Measurements from ENCODE around the gene NRXN2. TPM values are rescaled to one million over a fixed set of nuclear protein-coding genes. Genes with fewer than 3 reads are reported as not detected.

NRXN2 gene
- polyA plus RNA-seq, 3 donors = 0.07 TPM; not detected in 2

DNA sequence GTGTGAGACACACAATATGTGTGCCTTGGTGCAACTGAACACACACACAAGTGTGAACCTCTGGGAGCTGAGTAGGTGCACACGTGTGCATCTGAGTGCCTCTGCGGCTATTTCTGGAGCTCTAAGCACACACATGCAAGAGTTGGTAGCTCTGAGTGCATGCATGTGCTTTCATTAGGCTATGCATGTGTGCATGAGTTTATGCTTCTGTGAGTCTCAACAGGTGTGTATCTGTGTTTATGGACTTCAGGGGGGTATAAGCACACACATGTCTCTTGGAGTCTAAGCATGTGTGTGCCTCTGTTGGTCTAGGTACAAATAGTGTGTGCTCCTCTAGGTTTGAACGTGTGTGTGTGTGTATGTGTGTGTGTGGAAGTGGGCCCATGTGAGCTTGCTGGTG is 106.2 kb downstream of the NRXN2 start:
- H3K4me2 ChIP-seq (replicated peaks; ENCODE audit: extremely low read depth, low read length, poor library complexity, severe bottlenecking) = no peak overlapping the region
- Mint-ChIP-seq H3K27ac (no peak overlapping the region), H3K36me3 (no peaks in the 10 kb centered on the region), H3K27me3 (ENCODE audit: low read depth in 3 of 3) (peaks cover 2 to 6% (median 3%) of the 10 kb centered on the region in 3 donors), H3K4me1 (peaks cover 29% of the 10 kb centered on the region), H3K9me3 (no peaks in the 10 kb centered on the region), H3K4me3 (no peak overlapping the region)
- H3K36me3 ChIP-seq (replicated peaks in 1 of 2; ENCODE audit: control insufficient read depth in 1 of 2, insufficient read depth in 2 of 2, low read length in 2 of 2) = no peaks in the 10 kb centered on the region
- H2AFZ ChIP-seq (ENCODE audit: insufficient read depth, low read depth, low read length, poor library complexity, severe bottlenecking) = no peak overlapping the region
- H3K9me3 ChIP-seq (replicated peaks in 1 of 2; ENCODE audit: control insufficient read depth in 1 of 2, insufficient read depth in 1 of 2, low read length in 2 of 2) = no peaks in the 10 kb centered on the region
- no peak overlapping the region for H3K27ac ChIP-seq (ENCODE audit: low read depth in 1 of 2, low read length in 2 of 2)
- peaks cover 17 to 22% of the 10 kb centered on the region in 2 donors for H3K4me1 ChIP-seq (ENCODE audit: control insufficient read depth in 1 of 2, insufficient read depth in 2 of 2, low read length in 2 of 2)
- no peak overlapping the region for H3K9ac ChIP-seq (ENCODE audit: insufficient read depth, low read length, poor library complexity, severe bottlenecking)
- H3K79me2 ChIP-seq (ENCODE audit: insufficient read depth, low read length) = no peaks in the 10 kb centered on the region
- TF ChIP-seq, protein P1, sequence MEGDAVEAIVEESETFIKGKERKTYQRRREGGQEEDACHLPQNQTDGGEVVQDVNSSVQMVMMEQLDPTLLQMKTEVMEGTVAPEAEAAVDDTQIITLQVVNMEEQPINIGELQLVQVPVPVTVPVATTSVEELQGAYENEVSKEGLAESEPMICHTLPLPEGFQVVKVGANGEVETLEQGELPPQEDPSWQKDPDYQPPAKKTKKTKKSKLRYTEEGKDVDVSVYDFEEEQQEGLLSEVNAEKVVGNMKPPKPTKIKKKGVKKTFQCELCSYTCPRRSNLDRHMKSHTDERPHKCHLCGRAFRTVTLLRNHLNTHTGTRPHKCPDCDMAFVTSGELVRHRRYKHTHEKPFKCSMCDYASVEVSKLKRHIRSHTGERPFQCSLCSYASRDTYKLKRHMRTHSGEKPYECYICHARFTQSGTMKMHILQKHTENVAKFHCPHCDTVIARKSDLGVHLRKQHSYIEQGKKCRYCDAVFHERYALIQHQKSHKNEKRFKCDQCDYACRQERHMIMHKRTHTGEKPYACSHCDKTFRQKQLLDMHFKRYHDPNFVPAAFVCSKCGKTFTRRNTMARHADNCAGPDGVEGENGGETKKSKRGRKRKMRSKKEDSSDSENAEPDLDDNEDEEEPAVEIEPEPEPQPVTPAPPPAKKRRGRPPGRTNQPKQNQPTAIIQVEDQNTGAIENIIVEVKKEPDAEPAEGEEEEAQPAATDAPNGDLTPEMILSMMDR (IDR thresholded peaks at IDR 0.05) = no peak
- no peaks in the 10 kb centered on the region for H4K20me1 ChIP-seq (ENCODE audit: insufficient read depth, low read length)
- intact Hi-C loops (cut with micrococcal nuclease) = no loop called here
- no peak overlapping the region for H3K4me3 ChIP-seq (replicated peaks in 1 of 3; ENCODE audit: low read depth in 2 of 3, low read length in 3 of 3)
- no peaks in the 10 kb centered on the region for H3K27me3 ChIP-seq (ENCODE audit: control insufficient read depth in 2 of 2, insufficient read depth in 2 of 2, low read length in 2 of 2)
- no peak for DNase-seq
- WGBS (ENCODE audit: insufficient coverage) = 93% methylated on average over 3 of the region's 3 CpGs

DNA sequence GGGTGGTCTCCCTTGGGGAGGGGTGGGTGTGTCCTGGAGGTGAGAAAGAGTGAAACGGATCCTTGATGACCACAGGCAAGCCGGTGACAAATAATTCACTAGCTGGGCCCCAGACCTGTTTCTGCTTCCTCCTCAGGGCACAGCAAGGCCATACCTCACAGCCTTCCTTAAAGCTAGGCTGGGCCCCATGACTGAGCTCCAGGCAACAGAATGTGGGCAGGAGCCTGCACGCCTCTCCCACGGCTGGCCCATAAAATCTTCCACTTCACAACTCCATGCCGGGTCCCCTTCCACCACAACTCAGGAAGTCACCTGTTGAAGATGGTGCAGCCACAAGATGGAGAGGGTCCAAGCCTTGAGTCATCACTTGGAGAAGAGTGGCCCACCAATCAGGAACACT is 108.1 kb downstream of the NRXN2 start:
- intact Hi-C loops (cut with micrococcal nuclease) = no loop called here
- H3K4me1 ChIP-seq (ENCODE audit: control insufficient read depth in 1 of 2, insufficient read depth in 2 of 2, low read length in 2 of 2) = peaks cover 16 to 17% of the 10 kb centered on the region in 2 donors
- H3K27ac Mint-ChIP-seq = no peak overlapping the region

More for the DNA sequence above, 108.1 kb downstream of the NRXN2 start:
- Histone ChIP-seq H3K9ac (ENCODE audit: insufficient read depth, low read length, poor library complexity, severe bottlenecking) (no peak overlapping the region), H3K27ac (ENCODE audit: low read depth in 1 of 2, low read length in 2 of 2) (no peak overlapping the region), H4K20me1 (ENCODE audit: insufficient read depth, low read length) (no peaks in the 10 kb centered on the region), H2AFZ (ENCODE audit: insufficient read depth, low read depth, low read length, poor library complexity, severe bottlenecking) (no peak overlapping the region), H3K9me3 (replicated peaks in 1 of 2; ENCODE audit: control insufficient read depth in 1 of 2, insufficient read depth in 1 of 2, low read length in 2 of 2) (no peaks in the 10 kb centered on the region), H3K4me2 (replicated peaks; ENCODE audit: extremely low read depth, low read length, poor library complexity, severe bottlenecking) (no peak overlapping the region), H3K27me3 (ENCODE audit: control insufficient read depth in 2 of 2, insufficient read depth in 2 of 2, low read length in 2 of 2) (no peaks in the 10 kb centered on the region), H3K36me3 (replicated peaks in 1 of 2; ENCODE audit: control insufficient read depth in 1 of 2, insufficient read depth in 2 of 2, low read length in 2 of 2) (no peaks in the 10 kb centered on the region), H3K79me2 (ENCODE audit: insufficient read depth, low read length) (no peaks in the 10 kb centered on the region), H3K4me3 (replicated peaks in 1 of 3; ENCODE audit: low read depth in 2 of 3, low read length in 3 of 3) (no peak overlapping the region)
- peaks cover 26% of the 10 kb centered on the region for H3K4me1 Mint-ChIP-seq
- H3K9me3 Mint-ChIP-seq = no peaks in the 10 kb centered on the region
- no peak for DNase-seq
- 6% methylated on average over 2 of the region's 5 CpGs for WGBS (ENCODE audit: insufficient coverage)
- no peaks in the 10 kb centered on the region for H3K36me3 Mint-ChIP-seq
- H3K4me3 Mint-ChIP-seq = no peak overlapping the region
- peaks cover 2 to 6% (median 3%) of the 10 kb centered on the region in 3 donors for H3K27me3 Mint-ChIP-seq (ENCODE audit: low read depth in 3 of 3)
- TF ChIP-seq, protein P1 (IDR thresholded peaks at IDR 0.05) = no peak
